Parietal lobe (tissue), 1 donor: ENCODE data around the gene ZWINT. TPM values are rescaled to one million over a fixed set of nuclear protein-coding genes. Genes with fewer than 3 reads are reported as not detected.

Experiments
- total RNA-seq: library from RNA; depleted of rRNA; stranded (reverse); fragments of >200 nt; gene quantifications from one replicate; pipeline ENCODE4 v1.2.3, GENCODE V29; 2014

ZWINT gene
- total RNA-seq: 9.4 TPM

GRCh38 chr10:56360967-56361612 lies at the start of gene ZWINT:
Gene ZWINT, minus strand, starts transcription at chr10:56361259. Its CDS starts 23 bp downstream, at chr10:56361236.

